HFFc6 (cell line): ENCODE data around the gene ARHGAP10. TPM values are rescaled to one million over a fixed set of nuclear protein-coding genes. Genes with fewer than 3 reads are reported as not detected.

Source experiments
- DNase-seq: peaks from one replicate; pipeline ENCODE4 v3.0.0-alpha.2; 2018
- H3K27ac Mint-ChIP-seq: 2 replicates; pipeline ENCODE4 v1.8.0; 2020; ENCODE audit warnings: mild to moderate bottlenecking, mixed read lengths
- H3K27me3 Mint-ChIP-seq: 2 replicates; pipeline ENCODE4 v1.8.0; 2021; ENCODE audit warnings: mild to moderate bottlenecking, moderate library complexity, mixed read lengths; ENCODE audit not compliant: insufficient read depth
- H3K36me3 Mint-ChIP-seq: 2 replicates; pipeline ENCODE4 v1.8.0; 2021; ENCODE audit warnings: low read depth, mixed read lengths
- H3K4me1 Mint-ChIP-seq: 2 replicates; pipeline ENCODE4 v1.8.0; 2020; ENCODE audit warnings: low read depth, mixed read lengths
- H3K4me3 Mint-ChIP-seq: 2 replicates; pipeline ENCODE4 v1.8.0; 2020; ENCODE audit warnings: mild to moderate bottlenecking, moderate library complexity, mixed read lengths
- H3K9me3 Mint-ChIP-seq: 2 replicates; pipeline ENCODE4 v1.8.0; 2020; ENCODE audit warnings: mild to moderate bottlenecking, mixed read lengths
- total RNA-seq, 6 experiments: library from RNA; stranded (reverse); fragmentation: NEBNext Ultra II Directional; extraction: Animal tissue kit (Norgen Biotek cat#: 25700); gene quantifications; 2 replicates in 1 of 6; 3 replicates in 5 of 6; pipeline ENCODE4 v1.2.3, GENCODE V29; 2021
- TF ChIP-seq, protein P1 (sequence below): fragments of 200-600 bp; sonication (generic); IDR thresholded peaks from 2 replicates; pipeline ENCODE4 v1.5.0; 2021; ENCODE audit warnings: antibody characterized with exemption, mild to moderate bottlenecking

Gene ARHGAP10
- total RNA-seq, 6 experiments from 2014 or later: 31.1 to 37.1 (median 32.3) TPM

DNA sequence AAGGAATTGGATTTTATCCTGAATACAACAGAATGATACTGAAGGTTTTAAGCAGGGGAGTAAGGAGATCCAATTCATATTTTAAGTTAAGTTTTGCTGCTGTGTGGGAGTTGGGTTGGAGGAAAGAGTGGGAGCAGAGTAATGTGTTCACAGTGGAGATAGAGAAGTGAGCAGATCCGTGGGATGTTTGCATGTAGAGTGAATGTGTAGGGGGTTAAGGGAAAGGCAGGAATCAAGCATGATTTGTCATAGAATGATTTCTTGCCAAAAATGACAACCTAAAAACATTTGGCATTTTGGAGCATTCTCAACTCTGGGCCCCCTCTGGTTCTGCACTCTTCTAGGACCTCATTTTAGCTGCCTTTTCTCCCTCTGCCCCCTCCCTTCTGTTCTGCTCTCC is 76.6 kb downstream of the ARHGAP10 start:
- H3K4me1 Mint-ChIP-seq: peaks cover 56% of the 10 kb centered on the region

DNA sequence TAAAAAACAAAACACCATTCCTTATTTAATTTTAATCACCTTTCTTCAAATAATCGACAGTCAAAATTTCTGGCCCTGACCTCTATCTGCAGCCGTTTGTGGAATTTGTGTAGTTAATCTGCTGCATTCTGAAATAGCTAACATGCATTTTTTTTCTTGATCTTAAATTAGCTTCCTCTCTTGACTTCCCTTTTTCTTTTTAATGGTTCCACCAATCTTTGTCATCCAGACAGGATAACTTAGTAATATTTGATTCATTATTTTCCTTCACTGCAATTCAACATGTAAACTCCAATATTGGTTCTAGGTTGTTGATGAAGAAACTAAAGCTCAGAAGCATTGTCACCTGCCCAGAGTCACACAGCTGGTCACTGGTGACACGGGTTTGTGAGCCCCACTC is 77.3 kb downstream of the ARHGAP10 start:
- peaks cover 61% of the 10 kb centered on the region for H3K4me1 Mint-ChIP-seq
- H3K9me3 Mint-ChIP-seq: no peaks in the 10 kb centered on the region
- no peak for DNase-seq
- H3K4me3 Mint-ChIP-seq: no peak overlapping the region
- peaks cover 12% of the 10 kb centered on the region for H3K36me3 Mint-ChIP-seq
- TF ChIP-seq, protein P1, sequence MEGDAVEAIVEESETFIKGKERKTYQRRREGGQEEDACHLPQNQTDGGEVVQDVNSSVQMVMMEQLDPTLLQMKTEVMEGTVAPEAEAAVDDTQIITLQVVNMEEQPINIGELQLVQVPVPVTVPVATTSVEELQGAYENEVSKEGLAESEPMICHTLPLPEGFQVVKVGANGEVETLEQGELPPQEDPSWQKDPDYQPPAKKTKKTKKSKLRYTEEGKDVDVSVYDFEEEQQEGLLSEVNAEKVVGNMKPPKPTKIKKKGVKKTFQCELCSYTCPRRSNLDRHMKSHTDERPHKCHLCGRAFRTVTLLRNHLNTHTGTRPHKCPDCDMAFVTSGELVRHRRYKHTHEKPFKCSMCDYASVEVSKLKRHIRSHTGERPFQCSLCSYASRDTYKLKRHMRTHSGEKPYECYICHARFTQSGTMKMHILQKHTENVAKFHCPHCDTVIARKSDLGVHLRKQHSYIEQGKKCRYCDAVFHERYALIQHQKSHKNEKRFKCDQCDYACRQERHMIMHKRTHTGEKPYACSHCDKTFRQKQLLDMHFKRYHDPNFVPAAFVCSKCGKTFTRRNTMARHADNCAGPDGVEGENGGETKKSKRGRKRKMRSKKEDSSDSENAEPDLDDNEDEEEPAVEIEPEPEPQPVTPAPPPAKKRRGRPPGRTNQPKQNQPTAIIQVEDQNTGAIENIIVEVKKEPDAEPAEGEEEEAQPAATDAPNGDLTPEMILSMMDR: no peak
- no peaks in the 10 kb centered on the region for H3K27me3 Mint-ChIP-seq
- no peak overlapping the region for H3K27ac Mint-ChIP-seq

More for the DNA sequence above, 76.6 kb downstream of the ARHGAP10 start:
- Mint-ChIP-seq H3K9me3 (no peaks in the 10 kb centered on the region), H3K36me3 (peaks cover 12% of the 10 kb centered on the region), H3K4me3 (no peak overlapping the region), H3K27me3 (peaks cover 2% of the 10 kb centered on the region; the same call in 1 of the 2 replicates), H3K27ac (no peak overlapping the region; the same call in 1 of the 2 replicates)
- no peak for DNase-seq
- TF ChIP-seq, protein P1: no peak

DNA sequence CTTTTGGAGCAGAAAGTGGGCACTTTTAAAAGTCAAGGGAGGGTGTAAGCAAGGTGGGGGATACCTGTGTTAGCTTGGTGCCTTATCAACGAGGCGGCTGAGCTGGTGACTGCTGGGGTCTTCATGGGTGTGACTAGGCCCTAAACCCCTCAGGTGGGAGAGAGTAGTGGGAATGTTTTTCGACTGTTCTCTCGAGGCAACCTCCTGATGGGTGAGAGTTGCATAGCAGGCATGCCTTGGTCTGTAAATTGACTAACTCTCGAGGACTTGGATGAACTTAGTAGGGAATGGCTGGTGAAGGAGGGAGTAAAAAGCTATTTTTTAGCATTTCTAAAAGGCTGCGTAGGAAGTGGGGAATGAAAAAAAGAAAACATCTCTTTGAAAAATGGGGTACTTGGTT is 80.0 kb downstream of the ARHGAP10 start:
- H3K27ac Mint-ChIP-seq: no peak overlapping the region
- H3K9me3 Mint-ChIP-seq: no peaks in the 10 kb centered on the region
- H3K36me3 Mint-ChIP-seq: peaks cover 12% of the 10 kb centered on the region
- H3K4me3 Mint-ChIP-seq: no peak overlapping the region
- no peaks in the 10 kb centered on the region for H3K27me3 Mint-ChIP-seq
- TF ChIP-seq, protein P1: no peak
- peaks cover 63% of the 10 kb centered on the region for H3K4me1 Mint-ChIP-seq
- DNase-seq: no peak

DNA sequence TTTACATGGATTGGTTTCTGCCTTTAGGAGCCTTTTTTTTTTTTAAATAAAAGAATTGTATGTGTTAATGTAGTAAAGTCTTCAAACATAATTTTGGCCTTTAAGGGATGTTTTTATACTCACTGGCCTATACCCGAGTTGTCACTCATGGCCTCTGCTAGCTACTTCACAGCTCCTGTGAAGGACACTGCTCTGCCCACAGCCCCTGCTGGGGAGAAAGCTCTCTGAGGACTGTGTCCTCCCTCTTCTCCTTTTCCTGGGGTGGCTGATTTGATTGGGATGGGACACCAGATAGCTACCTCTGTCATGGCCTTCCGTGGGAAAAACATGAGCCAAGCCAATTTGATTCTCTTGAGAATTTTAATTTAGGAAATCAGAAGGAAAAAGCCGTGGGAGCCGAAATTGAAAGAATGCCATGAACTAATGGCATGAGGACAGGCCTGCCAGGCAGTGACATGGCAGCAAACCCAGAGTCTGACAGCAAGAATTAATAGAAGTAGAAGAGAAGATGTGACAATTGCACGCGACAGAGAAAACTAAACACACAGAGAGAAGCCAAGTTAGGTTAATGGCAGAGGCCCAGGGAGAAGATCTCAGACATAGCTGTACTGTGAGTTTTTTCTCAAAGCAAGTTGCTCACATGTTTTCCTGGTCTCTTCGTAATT is 81.4 kb downstream of the ARHGAP10 start:
- Mint-ChIP-seq H3K4me3 (no peak overlapping the region), H3K27ac (peak overlapping the region; percentile 15), H3K27me3 (no peaks in the 10 kb centered on the region), H3K4me1 (peaks cover 65% of the 10 kb centered on the region), H3K9me3 (no peaks in the 10 kb centered on the region), H3K36me3 (peaks cover 12% of the 10 kb centered on the region)
- DNase-seq: no peak
- TF ChIP-seq, protein P1: no peak

DNA sequence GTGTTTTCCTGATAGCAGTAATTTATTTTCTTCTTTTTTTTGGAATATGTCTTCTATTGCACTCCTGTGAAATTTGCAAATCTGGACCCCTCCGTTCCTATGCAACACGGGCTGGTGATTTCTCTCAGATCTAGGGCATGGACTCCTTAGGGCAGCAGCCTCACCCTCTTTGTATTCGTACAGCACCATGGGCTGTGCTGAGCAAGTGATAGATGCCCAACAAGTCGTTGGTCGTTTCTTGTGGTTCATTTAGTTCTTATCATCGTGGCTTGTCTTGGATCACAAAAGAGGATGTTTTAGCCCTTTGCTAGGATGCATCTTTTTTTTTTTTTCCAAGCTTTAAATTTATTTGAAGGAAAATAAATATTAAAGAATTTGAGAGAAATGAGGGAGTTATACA is 82.1 kb downstream of the ARHGAP10 start:
- H3K9me3 Mint-ChIP-seq: no peaks in the 10 kb centered on the region

More for the DNA sequence above, 82.1 kb downstream of the ARHGAP10 start:
- TF ChIP-seq, protein P1: no peak
- Mint-ChIP-seq H3K4me1 (peaks cover 58% of the 10 kb centered on the region), H3K36me3 (peaks cover 12% of the 10 kb centered on the region), H3K27me3 (no peaks in the 10 kb centered on the region), H3K4me3 (no peak overlapping the region), H3K27ac (no peak overlapping the region; the same call in 1 of the 2 replicates)
- no peak for DNase-seq
